Measurements from ENCODE around the gene MAPKAP1.

The MAPKAP1 gene

GRCh38 chr9:125549891-125550885 lies 156.8 kb downstream of the MAPKAP1 start:
- no peak for DNase-seq
- no peak overlapping the region for H3K4me2 ChIP-seq (ENCODE audit: low read length)
- no peaks in the 10 kb centered on the region for H3K79me1 ChIP-seq (ENCODE audit: low read length)
- H2BK120ac ChIP-seq (ENCODE audit: insufficient read depth, low read length, poor library complexity), result no peak overlapping the region
- no peaks in the 10 kb centered on the region for H3K4me1 ChIP-seq (ENCODE audit: control insufficient read depth in 1 of 2, insufficient read depth in 2 of 2, low read length in 2 of 2)
- H3K23ac ChIP-seq (ENCODE audit: low read length), result no peak overlapping the region
- no peak overlapping the region for H3K27ac ChIP-seq (ENCODE audit: low read depth, low read length)
- H4K12ac ChIP-seq (ENCODE audit: low read depth, low read length), result no peak overlapping the region
- H4K8ac ChIP-seq (ENCODE audit: low read depth, low read length), result no peak overlapping the region
- H3K79me2 ChIP-seq (ENCODE audit: control insufficient read depth, insufficient read depth, low read length, poor library complexity), result no peaks in the 10 kb centered on the region
- H2AK5ac ChIP-seq (ENCODE audit: low read length), result no peak overlapping the region
- H2AFZ ChIP-seq (ENCODE audit: insufficient read depth, low read length, poor library complexity), result no peak overlapping the region
- H3K36me3 ChIP-seq (ENCODE audit: control insufficient read depth in 1 of 2, insufficient read depth in 2 of 2, low read length in 2 of 2), result no peaks in the 10 kb centered on the region
- no CpG with 5 or more reads among the region's 9 CpGs for WGBS (ENCODE audit: extremely low coverage, insufficient coverage, insufficient read length)
- no peak overlapping the region for H2BK12ac ChIP-seq (ENCODE audit: low read length)
- no peak overlapping the region for H3K14ac ChIP-seq (ENCODE audit: low read length)
- no peaks in the 10 kb centered on the region for H3K27me3 ChIP-seq (ENCODE audit: insufficient read depth, low read length)
- H2BK5ac ChIP-seq (ENCODE audit: low read depth, low read length, poor library complexity), result no peak overlapping the region
- no peak overlapping the region for H3K4ac ChIP-seq (ENCODE audit: low read depth, low read length)
- peaks cover 1% of the 10 kb centered on the region for H3K9me3 ChIP-seq (ENCODE audit: insufficient read depth, low read depth, low read length)
- H3K4me3 ChIP-seq (ENCODE audit: low read depth, low read length), result no peak overlapping the region
- no peak overlapping the region for H4K91ac ChIP-seq (ENCODE audit: low read depth, low read length)
- H3K18ac ChIP-seq (ENCODE audit: low read length), result no peak overlapping the region
- no peak overlapping the region for H3K9ac ChIP-seq (ENCODE audit: low read length)

- Histone ChIP-seq H4K8ac (ENCODE audit: low read depth, low read length) (no peak overlapping the region), H4K12ac (ENCODE audit: low read depth, low read length) (no peak overlapping the region), H3K27ac (ENCODE audit: low read depth, low read length) (no peak overlapping the region), H3K79me2 (ENCODE audit: control insufficient read depth, insufficient read depth, low read length, poor library complexity) (no peaks in the 10 kb centered on the region), H3K18ac (ENCODE audit: low read length) (no peak overlapping the region), H3K27me3 (ENCODE audit: insufficient read depth, low read length) (no peaks in the 10 kb centered on the region), H3K4me2 (ENCODE audit: low read length) (no peak overlapping the region), H2AFZ (ENCODE audit: insufficient read depth, low read length, poor library complexity) (no peak overlapping the region), H2AK5ac (ENCODE audit: low read length) (no peak overlapping the region), H3K9ac (ENCODE audit: low read length) (no peak overlapping the region), H3K9me3 (ENCODE audit: insufficient read depth, low read depth, low read length) (peaks cover 1% of the 10 kb centered on the region), H2BK5ac (ENCODE audit: low read depth, low read length, poor library complexity) (no peak overlapping the region), H3K36me3 (ENCODE audit: control insufficient read depth in 1 of 2, insufficient read depth in 2 of 2, low read length in 2 of 2) (no peaks in the 10 kb centered on the region), H3K23ac (ENCODE audit: low read length) (no peak overlapping the region), H2BK120ac (ENCODE audit: insufficient read depth, low read length, poor library complexity) (no peak overlapping the region), H2BK12ac (ENCODE audit: low read length) (no peak overlapping the region), H4K91ac (ENCODE audit: low read depth, low read length) (no peak overlapping the region), H3K14ac (ENCODE audit: low read length) (no peak overlapping the region), H3K79me1 (ENCODE audit: low read length) (no peaks in the 10 kb centered on the region), H3K4ac (ENCODE audit: low read depth, low read length) (no peak overlapping the region), H3K4me1 (ENCODE audit: control insufficient read depth in 1 of 2, insufficient read depth in 2 of 2, low read length in 2 of 2) (no peaks in the 10 kb centered on the region), H3K4me3 (ENCODE audit: low read depth, low read length) (no peak overlapping the region)
- DNase-seq, result no peak
- no CpG with 5 or more reads among the region's 7 CpGs for WGBS (ENCODE audit: extremely low coverage, insufficient coverage, insufficient read length)
Observed at GRCh38 chr9:125549465-125549871, 157.5 kb downstream of the MAPKAP1 start.

- H3K23ac ChIP-seq (ENCODE audit: low read length), result no peak overlapping the region
- H2AK5ac ChIP-seq (ENCODE audit: low read length), result no peak overlapping the region
- H4K8ac ChIP-seq (ENCODE audit: low read depth, low read length), result no peak overlapping the region
- H2BK12ac ChIP-seq (ENCODE audit: low read length), result no peak overlapping the region
- H2AFZ ChIP-seq (ENCODE audit: insufficient read depth, low read length, poor library complexity), result no peak overlapping the region
- H3K4me2 ChIP-seq (ENCODE audit: low read length), result no peak overlapping the region
- no peaks in the 10 kb centered on the region for H3K36me3 ChIP-seq (ENCODE audit: control insufficient read depth in 1 of 2, insufficient read depth in 2 of 2, low read length in 2 of 2)
- WGBS (ENCODE audit: extremely low coverage, insufficient coverage, insufficient read length), result no CpG with 5 or more reads among the region's 3 CpGs
- H3K9me3 ChIP-seq (ENCODE audit: insufficient read depth, low read depth, low read length), result peaks cover 1% of the 10 kb centered on the region
- no peak for DNase-seq
- H3K14ac ChIP-seq (ENCODE audit: low read length), result no peak overlapping the region
- no peaks in the 10 kb centered on the region for H3K4me1 ChIP-seq (ENCODE audit: control insufficient read depth in 1 of 2, insufficient read depth in 2 of 2, low read length in 2 of 2)
- H2BK120ac ChIP-seq (ENCODE audit: insufficient read depth, low read length, poor library complexity), result no peak overlapping the region
- no peak overlapping the region for H3K4ac ChIP-seq (ENCODE audit: low read depth, low read length)
- H3K18ac ChIP-seq (ENCODE audit: low read length), result no peak overlapping the region
- H4K12ac ChIP-seq (ENCODE audit: low read depth, low read length), result no peak overlapping the region
- no peak overlapping the region for H2BK5ac ChIP-seq (ENCODE audit: low read depth, low read length, poor library complexity)
- H3K27me3 ChIP-seq (ENCODE audit: insufficient read depth, low read length), result no peaks in the 10 kb centered on the region
- no peaks in the 10 kb centered on the region for H3K79me2 ChIP-seq (ENCODE audit: control insufficient read depth, insufficient read depth, low read length, poor library complexity)
- no peak overlapping the region for H3K4me3 ChIP-seq (ENCODE audit: low read depth, low read length)
- no peak overlapping the region for H3K9ac ChIP-seq (ENCODE audit: low read length)
- no peaks in the 10 kb centered on the region for H3K79me1 ChIP-seq (ENCODE audit: low read length)
- H3K27ac ChIP-seq (ENCODE audit: low read depth, low read length), result no peak overlapping the region
- no peak overlapping the region for H4K91ac ChIP-seq (ENCODE audit: low read depth, low read length)
Observed at GRCh38 chr9:125549039-125549438, 158.0 kb downstream of the MAPKAP1 start.

- DNase-seq, result no peak
- H3K4me1 ChIP-seq (ENCODE audit: control insufficient read depth in 1 of 2, insufficient read depth in 2 of 2, low read length in 2 of 2), result no peaks in the 10 kb centered on the region
- no peak overlapping the region for H2AFZ ChIP-seq (ENCODE audit: insufficient read depth, low read length, poor library complexity)
- no CpG with 5 or more reads among the region's 5 CpGs for WGBS (ENCODE audit: extremely low coverage, insufficient coverage, insufficient read length)
- no peak overlapping the region for H3K9ac ChIP-seq (ENCODE audit: low read length)
- H3K23ac ChIP-seq (ENCODE audit: low read length), result no peak overlapping the region
- no peak overlapping the region for H4K8ac ChIP-seq (ENCODE audit: low read depth, low read length)
- H2BK12ac ChIP-seq (ENCODE audit: low read length), result no peak overlapping the region
- H3K36me3 ChIP-seq (ENCODE audit: control insufficient read depth in 1 of 2, insufficient read depth in 2 of 2, low read length in 2 of 2), result no peaks in the 10 kb centered on the region
- no peak overlapping the region for H4K12ac ChIP-seq (ENCODE audit: low read depth, low read length)
- peaks cover 1% of the 10 kb centered on the region for H3K9me3 ChIP-seq (ENCODE audit: insufficient read depth, low read depth, low read length)
- no peak overlapping the region for H3K18ac ChIP-seq (ENCODE audit: low read length)
- H3K79me2 ChIP-seq (ENCODE audit: control insufficient read depth, insufficient read depth, low read length, poor library complexity), result no peaks in the 10 kb centered on the region
- H2AK5ac ChIP-seq (ENCODE audit: low read length), result no peak overlapping the region
- no peak overlapping the region for H3K4ac ChIP-seq (ENCODE audit: low read depth, low read length)
- H3K27ac ChIP-seq (ENCODE audit: low read depth, low read length), result no peak overlapping the region
- no peaks in the 10 kb centered on the region for H3K27me3 ChIP-seq (ENCODE audit: insufficient read depth, low read length)
- H3K79me1 ChIP-seq (ENCODE audit: low read length), result no peaks in the 10 kb centered on the region
- no peak overlapping the region for H3K14ac ChIP-seq (ENCODE audit: low read length)
- H2BK120ac ChIP-seq (ENCODE audit: insufficient read depth, low read length, poor library complexity), result no peak overlapping the region
- no peak overlapping the region for H3K4me3 ChIP-seq (ENCODE audit: low read depth, low read length)
- H3K4me2 ChIP-seq (ENCODE audit: low read length), result no peak overlapping the region
- H4K91ac ChIP-seq (ENCODE audit: low read depth, low read length), result no peak overlapping the region
- no peak overlapping the region for H2BK5ac ChIP-seq (ENCODE audit: low read depth, low read length, poor library complexity)
Observed at GRCh38 chr9:125548141-125548540, 158.9 kb downstream of the MAPKAP1 start.

All from trophoblast cell (in vitro differentiated cells and primary cell).